Psoas muscle (tissue), 8 donors: Measurements from ENCODE around the gene ANKRD6. TPM values are rescaled to one million over a fixed set of nuclear protein-coding genes. Genes with fewer than 3 reads are reported as not detected.

Source experiments
- ATAC-seq, 4 donors: fragments of 200-7000 bp; cut with Tn5 transposase; one replicate each; pipeline ENCODE4 v1.9.1; 2020; ENCODE audit warnings: moderate library complexity in 3 of 4, mild to moderate bottlenecking in 2 of 4
- DNase-seq, 2 donors: peaks; one replicate each; pipeline ENCODE4 v3.0.0-alpha.2; 2020
- H3K27ac ChIP-seq: fragments of 200-600 bp; one replicate; pipeline ENCODE4 v1.8.0; 2022
- H3K27me3 ChIP-seq, 3 donors: fragments of 200-600 bp in 1 of 3; one replicate each; pipeline versions ENCODE4 v1.6.1 to v1.8.0; 2013 to 2022; ENCODE audit warnings: low read length in 2 of 3, mild to moderate bottlenecking in 2 of 3, moderate library complexity in 1 of 3; ENCODE audit not compliant: insufficient read depth in 3 of 3
- H3K36me3 ChIP-seq, 2 donors: fragments of 200-600 bp in 1 of 2; one replicate each; pipeline versions ENCODE4 v1.6.1 to v1.8.0; 2013 to 2022; ENCODE audit warnings: low read depth in 1 of 2, mild to moderate bottlenecking in 1 of 2, moderate library complexity in 1 of 2; ENCODE audit not compliant: insufficient read depth in 1 of 2
- H3K4me1 ChIP-seq: fragments of 200-600 bp; one replicate; pipeline ENCODE4 v1.8.0; 2022
- H3K4me3 ChIP-seq: fragments of 200-600 bp; one replicate; pipeline ENCODE4 v1.8.0; 2022; ENCODE audit warnings: mild to moderate bottlenecking
- H3K9me3 ChIP-seq: fragments of 200-600 bp; one replicate; pipeline ENCODE4 v1.8.0; 2022
- CTCF ChIP-seq: fragments of 200-600 bp; IDR thresholded peaks from one replicate; pipeline ENCODE4 v1.8.0; 2022; ENCODE audit warnings: antibody characterized with exemption
- WGBS, 3 donors: extraction: QIAGEN DNeasy Blood & Tissue Kit; methylation state at CpG; one replicate each; pipeline versions ENCODE4 v1.1.6 to v1.1.7; 2013; 5-methylcytosine and 5-hydroxymethylcytosine counted together
- intact Hi-C, 2 donors: fragments of 100-400 bp; cut with DNase I; formaldehyde crosslinking; loops; one replicate each; pipeline versions ENCODE4 v1.11.0 to v1.14.2; 2022
- polyA plus RNA-seq, 3 donors: library from polyadenylated mRNA; stranded (reverse); fragments of 200-250 nt; gene quantifications; one replicate each; pipeline ENCODE4 v1.2.3, GENCODE V29; 2013
- total RNA-seq, 4 donors: library from RNA; stranded (reverse); fragmentation: NEBNext Ultra II Directional in 2 of 4; extraction: Animal tissue kit (Norgen Biotek cat#: 25700) in 2 of 4; gene quantifications; one replicate each; pipeline versions ENCODE4 v1.2.1 to v1.2.4, GENCODE V29; 2021 to 2023
- donor health status: healthy with polysubstance abuse.
- donor health status: DM: no; HTN: no; CAD: no; lungs with moderate emphysema.
- donor health status: Bipolar disorder and iron deficiency.
- donor health status: healthy.
- donor health status: DM: yes; HTN: yes; CAD: no.
- donor health status: DM: no; HTN: no; CAD: no.
- donor health status: DM: no; HTN: no; CAD: no.
- donor health status: DM: yes; HTN: yes; CAD: no.

ANKRD6 gene
- total and polyA plus RNA-seq, 7 donors = 1.2 to 9.0 (median 2.4) TPM

- WGBS, 3 donors = 86 to 91% (median 90%) methylated on average over 2 of the region's 2 CpGs
- Histone ChIP-seq H3K27me3 (no peaks in the 10 kb centered on the region), H3K9me3 (no peaks in the 10 kb centered on the region), H3K4me1 (no peaks in the 10 kb centered on the region), H3K27ac (no peak overlapping the region), H3K4me3 (no peak overlapping the region), H3K36me3 (no peaks in the 10 kb centered on the region)
- intact Hi-C loops = loop anchor here in 1 of 2 donors (5.0 kb wide), 1 partner anchor 94 kb away; no protein-coding TSS in a partner anchor
- DNase-seq (no peak), ATAC-seq (no peak)
- no peak for TF ChIP-seq CTCF
These were observed 163.1 kb downstream of the ANKRD6 start for GRCh38 chr6:89596056-89596455.

GRCh38 chr6:89596484-89596883, 163.5 kb downstream of the ANKRD6 start:
- Histone ChIP-seq H3K4me3 (no peak overlapping the region), H3K9me3 (no peaks in the 10 kb centered on the region), H3K27me3 (no peaks in the 10 kb centered on the region), H3K4me1 (peaks cover 4% of the 10 kb centered on the region), H3K27ac (no peak overlapping the region), H3K36me3 (no peaks in the 10 kb centered on the region)
- intact Hi-C loops = loop anchor here in 1 of 2 donors (5.0 kb wide), 1 partner anchor 94 kb away; no protein-coding TSS in a partner anchor
- TF ChIP-seq CTCF = no peak
- no peak for ATAC-seq
- DNase-seq = no peak
- 91 to 100% (median 93%) methylated on average over 1 of the region's 1 CpG for WGBS, 3 donors

- no peak for ATAC-seq
- Histone ChIP-seq H3K36me3 (no peaks in the 10 kb centered on the region), H3K9me3 (no peaks in the 10 kb centered on the region), H3K4me1 (peaks cover 10% of the 10 kb centered on the region), H3K4me3 (no peak overlapping the region), H3K27me3 (no peaks in the 10 kb centered on the region), H3K27ac (no peak overlapping the region)
- TF ChIP-seq CTCF = no peak
- DNase-seq = no peak
- 42 to 77% (median 47%) methylated on average over 2 of the region's 2 CpGs for WGBS, 3 donors
- intact Hi-C loops = loop anchor here in 1 of 2 donors (5.0 kb wide), 1 partner anchor 95 kb away; no protein-coding TSS in a partner anchor
These were observed 164.4 kb downstream of the ANKRD6 start for GRCh38 chr6:89597372-89597771.

GRCh38 chr6:89597988-89598387, 165.0 kb downstream of the ANKRD6 start:
- DNase-seq = no peak
- H3K9me3 ChIP-seq = no peaks in the 10 kb centered on the region
- H3K36me3 ChIP-seq = no peaks in the 10 kb centered on the region
- intact Hi-C loops = loop anchor here in 1 of 2 donors (5.0 kb wide), 1 partner anchor 96 kb away; no protein-coding TSS in a partner anchor
- TF ChIP-seq CTCF = no peak
- no peak overlapping the region for H3K27ac ChIP-seq
- peaks cover 10% of the 10 kb centered on the region for H3K4me1 ChIP-seq
- H3K27me3 ChIP-seq = no peaks in the 10 kb centered on the region
- no peak overlapping the region for H3K4me3 ChIP-seq
- 36 to 63% (median 58%) methylated on average over 3 of the region's 3 CpGs for WGBS, 3 donors
- ATAC-seq = peak in 2 of 4 donors; percentile 27 to 32

- no peak overlapping the region for H3K27ac ChIP-seq
These were observed 166.8 kb downstream of the ANKRD6 start for GRCh38 chr6:89599727-89600126.

More at GRCh38 chr6:89599727-89600126, 166.8 kb downstream of the ANKRD6 start:
- intact Hi-C loops = loop anchor here in 1 of 2 donors (5.0 kb wide), 1 partner anchor 97 kb away; no protein-coding TSS in a partner anchor
- no peaks in the 10 kb centered on the region for H3K27me3 ChIP-seq
- DNase-seq = no peak
- ATAC-seq = no peak
- H3K4me1 ChIP-seq = peaks cover 11% of the 10 kb centered on the region
- 61 to 71% (median 66%) methylated on average over 7 of the region's 7 CpGs for WGBS, 3 donors
- no peaks in the 10 kb centered on the region for H3K9me3 ChIP-seq
- H3K4me3 ChIP-seq = no peak overlapping the region
- no peak for TF ChIP-seq CTCF
- H3K36me3 ChIP-seq = no peaks in the 10 kb centered on the region
